PC-9 (cell line): ENCODE results near the gene PIAS4. TPM values are rescaled to one million over a fixed set of nuclear protein-coding genes. Genes with fewer than 3 reads are reported as not detected.

Experiments used
- BruUV-seq: library from RNA; stranded (reverse); fragments of 400-500 nt; replicated peaks from 2 replicates; lab custom pipeline; 2021; lab: Mats Ljungman, UMichigan
- CTCF ChIA-PET: fragments of 300-600 bp; sonication (Branson Sonifier 250); formaldehyde crosslinking; loops from one replicate; lab custom pipeline; 2022; ENCODE audit warnings: antibody characterized with exemption; lab: Charles Lee
- POLR2A ChIA-PET: fragments of 300-600 bp; sonication (Branson Sonifier 250); formaldehyde crosslinking; loops from one replicate; lab custom pipeline; 2022; ENCODE audit warnings: antibody characterized with exemption; ENCODE audit not compliant: unreplicated experiment; lab: Charles Lee
- DNase-seq, 2 experiments: peaks; one replicate each; pipeline versions ENCODE4 v3.0.0 to v3.0.0-alpha.2; 2015 to 2022; ENCODE audit warnings: mixed read lengths in 1 of 2
- H2AFZ ChIP-seq: fragments of 200-600 bp; sonication (generic); 2 replicates; pipeline ENCODE4 v1.8.1; 2017; ENCODE audit warnings: antibody characterized with exemption
- H3F3A ChIP-seq: fragments of 200-600 bp; sonication (generic); 2 replicates; pipeline ENCODE4 v1.8.1; 2017; ENCODE audit warnings: antibody characterized with exemption, mild to moderate bottlenecking, low read depth; ENCODE audit not compliant: insufficient read depth
- H3K27ac ChIP-seq: fragments of 200-600 bp; sonication (generic); 2 replicates; pipeline ENCODE4 v1.6.1; 2016; ENCODE audit warnings: mixed run types
- H3K27me3 ChIP-seq: fragments of 200-600 bp; sonication (generic); 2 replicates; pipeline ENCODE4 v1.6.1; 2016; ENCODE audit warnings: low read depth, mixed run types; ENCODE audit not compliant: insufficient read depth
- H3K36me3 ChIP-seq: fragments of 200-600 bp; sonication (generic); 2 replicates; pipeline ENCODE4 v1.6.1; 2016; ENCODE audit warnings: low read depth, mixed run types
- H3K4me1 ChIP-seq: fragments of 200-600 bp; sonication (generic); replicated peaks from 2 replicates; pipeline ENCODE4 v1.6.1; 2016; ENCODE audit warnings: mixed run types; ENCODE audit not compliant: insufficient read depth
- H3K4me2 ChIP-seq: fragments of 200-600 bp; sonication (generic); 2 replicates; pipeline ENCODE4 v1.6.1; 2017; ENCODE audit warnings: mixed run types
- H3K4me3 ChIP-seq: fragments of 200-600 bp; sonication (generic); 2 replicates; pipeline ENCODE4 v1.6.1; 2016; ENCODE audit warnings: mixed run types
- H3K79me2 ChIP-seq: fragments of 200-600 bp; sonication (generic); 2 replicates; pipeline ENCODE4 v1.6.1; 2017; ENCODE audit warnings: low read depth, mixed run types
- H3K9me2 ChIP-seq: fragments of 200-600 bp; sonication (generic); 2 replicates; pipeline ENCODE4 v1.8.1; 2017; ENCODE audit warnings: mild to moderate bottlenecking; ENCODE audit not compliant: insufficient read depth
- H3K9me3 ChIP-seq: fragments of 200-600 bp; sonication (generic); 2 replicates; pipeline ENCODE4 v1.8.1; 2016; ENCODE audit warnings: low read depth; ENCODE audit not compliant: insufficient read depth
- H4K20me1 ChIP-seq: fragments of 200-600 bp; sonication (generic); 2 replicates; pipeline ENCODE4 v1.8.1; 2017; ENCODE audit not compliant: insufficient read depth
- CTCF ChIP-seq: fragments of 200-600 bp; sonication (generic); conservative IDR thresholded peaks from 2 replicates; pipeline ENCODE4 v1.6.1; 2017; ENCODE audit warnings: mixed run types, antibody characterized with exemption, mild to moderate bottlenecking, moderate library complexity
- EZH2 ChIP-seq: fragments of 200-600 bp; sonication (generic); IDR thresholded peaks from 2 replicates; pipeline ENCODE4 v1.8.0; 2017; ENCODE audit warnings: antibody characterized with exemption, low read depth
- intact Hi-C: fragments of 100-400 bp; cut with micrococcal nuclease; formaldehyde crosslinking; loops from one replicate; pipeline ENCODE4 v1.10.0; 2022; ENCODE audit not compliant: unreplicated experiment
- total RNA-seq: library from RNA; stranded (reverse); gene quantifications from 2 replicates; pipeline ENCODE4 v1.2.3, GENCODE V29; 2021

PIAS4 gene
- total RNA-seq, 1 experiment from 2014 or later = 26.5 TPM

- intact Hi-C loops = loop anchor here (1.0 to 10.0 kb wide), 3 partner anchors 18 to 116 kb away; partner anchors contain the start of genes ANKRD24 and SIRT6
- Histone ChIP-seq H3K27ac (0 out of 2 replicates have a peak overlapping the region, but pooled peaks have one; percentile 53), H3K4me1 (peaks cover 24% of the 10 kb centered on the region), H3K9me3 (no peaks in the 10 kb centered on the region), H4K20me1 (peaks cover 27% of the 10 kb centered on the region), H3K36me3 (no peaks in the 10 kb centered on the region), H3K27me3 (no peaks in the 10 kb centered on the region), H3F3A (peaks cover 15% of the 10 kb centered on the region; the same call in 1 of the 2 replicates), H3K79me2 (peaks cover 39% of the 10 kb centered on the region), H3K4me2 (peak overlapping the region; percentile 40; the same call in 1 of the 2 replicates), H3K4me3 (peak overlapping the region; percentile 69; the same call in 1 of the 2 replicates), H3K9me2 (no peaks in the 10 kb centered on the region), H2AFZ (no peak overlapping the region)
- DNase-seq = no peak
- ChIA-PET POLR2A (interaction anchor here (0.8 kb wide), 1 partner anchor 469 kb away, joined by 8 read pairs; no protein-coding TSS in a partner anchor), CTCF (interaction anchor here (0.7 kb wide), 1 partner anchor 74 kb away, joined by 3 read pairs; no protein-coding TSS in a partner anchor)
- no TSS peak for BruUV-seq
- TF ChIP-seq CTCF (no peak), EZH2 (no peak)
Observed at GRCh38 chr19:4066176-4066606, 58.7 kb downstream of the PIAS4 start.

- no peaks in the 10 kb centered on the region for H3K9me2 ChIP-seq
- H3K4me1 ChIP-seq = peaks cover 19% of the 10 kb centered on the region
- H2AFZ ChIP-seq = peak within 1 kb of the TSS; percentile 60; the same call in 1 of the 2 replicates
- H3K4me3 ChIP-seq = peak within 1 kb of the TSS; percentile 69
- ChIA-PET POLR2A (interaction anchor here (0.6 kb wide), 2 partner anchors 65 to 109 kb away, joined by 6 to 10 read pairs; no protein-coding TSS in a partner anchor), CTCF (interaction anchor here (1.0 kb wide), 1 partner anchor 79 kb away, joined by 4 read pairs; no protein-coding TSS in a partner anchor)
- TF ChIP-seq CTCF (no peak), EZH2 (no peak)
- H3K27ac ChIP-seq = peak within 1 kb of the TSS; percentile 53; the same call in 1 of the 2 replicates
- H3K36me3 ChIP-seq = no peaks in the 10 kb centered on the region
- peaks cover 9% of the 10 kb centered on the region; the same call in 1 of the 2 replicates for H3F3A ChIP-seq
- peaks cover 32% of the 10 kb centered on the region for H3K79me2 ChIP-seq
- H4K20me1 ChIP-seq = peaks cover 20% of the 10 kb centered on the region
- H3K9me3 ChIP-seq = no peaks in the 10 kb centered on the region
- peak; percentile 66 to 74 for DNase-seq
- H3K4me2 ChIP-seq = peak within 1 kb of the TSS; percentile 76
- no TSS peak for BruUV-seq
- intact Hi-C loops = loop anchor here (1.0 to 10.0 kb wide), 3 partner anchors 17 to 115 kb away; partner anchors contain the start of genes ANKRD24 and SIRT6
- H3K27me3 ChIP-seq = no peaks in the 10 kb centered on the region
Observed at GRCh38 chr19:4066682-4067395, 59.3 kb downstream of the PIAS4 start, which contains the start of gene ZBTB7A. ZBTB7A (minus strand) TSS chr19:4066899; CDS start chr19:4055232, 11,667 bp downstream.

- POLR2A ChIA-PET = interaction anchor here (0.6 kb wide), 1 partner anchor 64 kb away, joined by 6 read pairs; no protein-coding TSS in a partner anchor
- intact Hi-C loops = loop anchor here (5.0 to 10.0 kb wide), 2 partner anchors 77 to 115 kb away; partner anchors contain the start of genes ANKRD24 and SIRT6
- no TSS peak for BruUV-seq
- peaks cover 2% of the 10 kb centered on the region; the same call in 1 of the 2 replicates for H3F3A ChIP-seq
- peak overlapping the region; percentile 60; the same call in 1 of the 2 replicates for H2AFZ ChIP-seq
- peaks cover 12% of the 10 kb centered on the region for H3K4me1 ChIP-seq
- peaks cover 13% of the 10 kb centered on the region for H4K20me1 ChIP-seq
- no peaks in the 10 kb centered on the region for H3K36me3 ChIP-seq
- CTCF ChIA-PET = interaction anchor here (1.0 kb wide), 1 partner anchor 80 kb away, joined by 4 read pairs; no protein-coding TSS in a partner anchor
- H3K27me3 ChIP-seq = no peaks in the 10 kb centered on the region
- TF ChIP-seq CTCF (no peak), EZH2 (no peak)
- DNase-seq = no peak
- H3K9me2 ChIP-seq = no peaks in the 10 kb centered on the region
- no peaks in the 10 kb centered on the region for H3K9me3 ChIP-seq
- H3K4me2 ChIP-seq = peak overlapping the region; percentile 76
- peak overlapping the region; percentile 69 for H3K4me3 ChIP-seq
- H3K27ac ChIP-seq = peak overlapping the region; percentile 53; the same call in 1 of the 2 replicates
- H3K79me2 ChIP-seq = peaks cover 25% of the 10 kb centered on the region
Observed at GRCh38 chr19:4067396-4068046, 60.0 kb downstream of the PIAS4 start.
